Tibial nerve (tissue), 4 donors: Measurements from ENCODE around the gene UBXN10.

Experiments
- EP300 ChIP-seq, 2 donors: sonication (generic); formaldehyde crosslinking; IDR thresholded peaks; one replicate each; pipeline ENCODE4 v1.6.1; 2017; ENCODE audit warnings: antibody characterized with exemption in 2 of 2, mild to moderate bottlenecking in 1 of 2
- POLR2A ChIP-seq, 2 donors: fragments of 450-650 bp; IDR thresholded peaks; one replicate each; pipeline ENCODE4 v1.6.1; 2017; ENCODE audit warnings: antibody characterized with exemption in 2 of 2, mild to moderate bottlenecking in 2 of 2, moderate library complexity in 2 of 2
- TF ChIP-seq, protein P1 (sequence below), 5 experiments: fragments of 200-600 bp in 3 of 5; fragments of 450-650 bp in 2 of 5; sonication (generic) in 3 of 5; IDR thresholded peaks; one replicate each; pipeline ENCODE4 v1.5.1; 2016 to 2019; ENCODE audit warnings: antibody characterized with exemption in 5 of 5, mild to moderate bottlenecking in 3 of 5, moderate library complexity in 2 of 5

DNA sequence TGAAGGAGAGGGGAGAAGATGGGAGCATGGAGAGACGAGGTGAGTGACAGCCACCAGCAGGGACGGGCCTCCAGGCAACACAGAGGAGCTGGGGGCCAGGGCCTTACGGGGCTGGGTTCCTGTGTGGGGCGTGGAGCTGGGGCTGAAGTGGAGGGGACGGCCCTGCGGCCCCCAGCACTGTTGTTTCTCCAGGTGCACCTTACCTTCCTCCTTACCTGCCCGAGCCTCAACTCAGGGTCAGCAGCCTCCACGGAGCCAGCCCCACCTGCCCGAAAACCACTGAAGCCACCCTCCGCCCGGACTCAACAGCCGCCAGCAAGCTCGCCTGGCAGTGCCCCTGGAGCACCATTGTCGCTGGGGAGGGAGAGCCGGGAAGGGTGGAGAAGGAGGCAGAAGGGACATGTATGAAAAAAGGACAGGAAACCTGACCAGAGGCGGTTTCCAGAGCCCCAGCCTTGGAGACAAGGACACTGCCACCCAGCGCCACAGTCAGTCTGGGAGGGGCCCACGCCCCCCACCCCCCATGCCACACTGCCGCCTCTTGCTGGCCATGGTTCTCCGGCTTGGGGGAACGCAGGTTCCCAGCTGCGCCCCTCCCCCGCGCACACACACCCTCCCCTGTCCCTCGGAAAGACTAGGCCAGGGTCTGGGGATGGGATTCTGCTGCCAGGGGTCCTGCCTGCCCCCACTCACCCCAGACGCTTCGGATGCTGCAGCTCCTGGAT is 36.1 kb upstream of the UBXN10 start:
- TF ChIP-seq, protein P1, sequence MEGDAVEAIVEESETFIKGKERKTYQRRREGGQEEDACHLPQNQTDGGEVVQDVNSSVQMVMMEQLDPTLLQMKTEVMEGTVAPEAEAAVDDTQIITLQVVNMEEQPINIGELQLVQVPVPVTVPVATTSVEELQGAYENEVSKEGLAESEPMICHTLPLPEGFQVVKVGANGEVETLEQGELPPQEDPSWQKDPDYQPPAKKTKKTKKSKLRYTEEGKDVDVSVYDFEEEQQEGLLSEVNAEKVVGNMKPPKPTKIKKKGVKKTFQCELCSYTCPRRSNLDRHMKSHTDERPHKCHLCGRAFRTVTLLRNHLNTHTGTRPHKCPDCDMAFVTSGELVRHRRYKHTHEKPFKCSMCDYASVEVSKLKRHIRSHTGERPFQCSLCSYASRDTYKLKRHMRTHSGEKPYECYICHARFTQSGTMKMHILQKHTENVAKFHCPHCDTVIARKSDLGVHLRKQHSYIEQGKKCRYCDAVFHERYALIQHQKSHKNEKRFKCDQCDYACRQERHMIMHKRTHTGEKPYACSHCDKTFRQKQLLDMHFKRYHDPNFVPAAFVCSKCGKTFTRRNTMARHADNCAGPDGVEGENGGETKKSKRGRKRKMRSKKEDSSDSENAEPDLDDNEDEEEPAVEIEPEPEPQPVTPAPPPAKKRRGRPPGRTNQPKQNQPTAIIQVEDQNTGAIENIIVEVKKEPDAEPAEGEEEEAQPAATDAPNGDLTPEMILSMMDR (IDR thresholded peaks at IDR 0.05), result no peak
- TF ChIP-seq EP300 (IDR thresholded peaks at IDR 0.05), result no peak
- no peak for TF ChIP-seq POLR2A (IDR thresholded peaks at IDR 0.05)
